ENCODE measurements around the gene ADAMTS17. TPM values are rescaled to one million over a fixed set of nuclear protein-coding genes. Genes with fewer than 3 reads are reported as not detected.

ADAMTS17 gene
- total RNA-seq, 1 experiment from 2014 or later: 3.2 TPM

GRCh38 chr15:100276506-100276905 lies 65.3 kb downstream of the ADAMTS17 start:
- Histone ChIP-seq H2AFZ (no peak overlapping the region), H3K4me1 (replicated peaks; ENCODE audit: insufficient read depth) (no peaks in the 10 kb centered on the region), H3K79me2 (ENCODE audit: low read depth) (no peaks in the 10 kb centered on the region), H3K9me3 (ENCODE audit: insufficient read depth, low read depth) (no peaks in the 10 kb centered on the region), H3K9me2 (ENCODE audit: insufficient read depth) (no peaks in the 10 kb centered on the region), H3K4me3 (no peak overlapping the region), H3K27me3 (ENCODE audit: insufficient read depth, low read depth) (no peaks in the 10 kb centered on the region), H3K36me3 (ENCODE audit: low read depth) (no peaks in the 10 kb centered on the region), H3K4me2 (no peak overlapping the region), H3K27ac (no peak overlapping the region), H3F3A (ENCODE audit: insufficient read depth, low read depth) (no peaks in the 10 kb centered on the region), H4K20me1 (ENCODE audit: insufficient read depth) (no peaks in the 10 kb centered on the region)
- ChIA-PET POLR2A (ENCODE audit: unreplicated experiment) (no interaction called here), CTCF (no interaction called here)
- no TSS peak for BruUV-seq (replicated peaks)
- TF ChIP-seq CTCF (conservative IDR thresholded peaks at IDR 0.05): no peak
- no peak for TF ChIP-seq EZH2 (IDR thresholded peaks at IDR 0.05; ENCODE audit: low read depth)
- intact Hi-C loops (cut with micrococcal nuclease; ENCODE audit: unreplicated experiment): no loop called here
- DNase-seq: no peak

GRCh38 chr15:100275641-100276040 lies 66.1 kb downstream of the ADAMTS17 start:
- TF ChIP-seq CTCF (conservative IDR thresholded peaks at IDR 0.05) (no peak), EZH2 (IDR thresholded peaks at IDR 0.05; ENCODE audit: low read depth) (no peak)

GRCh38 chr15:100269831-100270230 lies 71.9 kb downstream of the ADAMTS17 start:
- no peaks in the 10 kb centered on the region for H3F3A ChIP-seq (ENCODE audit: insufficient read depth, low read depth)
- no peaks in the 10 kb centered on the region for H3K79me2 ChIP-seq (ENCODE audit: low read depth)
- BruUV-seq (replicated peaks): no TSS peak
- H3K27me3 ChIP-seq (ENCODE audit: insufficient read depth, low read depth): no peaks in the 10 kb centered on the region
- H3K27ac ChIP-seq: no peak overlapping the region
- H2AFZ ChIP-seq: no peak overlapping the region
- POLR2A ChIA-PET (ENCODE audit: unreplicated experiment): no interaction called here
- no peaks in the 10 kb centered on the region for H3K4me1 ChIP-seq (replicated peaks; ENCODE audit: insufficient read depth)
- H4K20me1 ChIP-seq (ENCODE audit: insufficient read depth): no peaks in the 10 kb centered on the region
- no peak overlapping the region for H3K4me2 ChIP-seq
- DNase-seq: no peak
- no peaks in the 10 kb centered on the region for H3K36me3 ChIP-seq (ENCODE audit: low read depth)
- no peaks in the 10 kb centered on the region for H3K9me2 ChIP-seq (ENCODE audit: insufficient read depth)
- intact Hi-C loops (cut with micrococcal nuclease; ENCODE audit: unreplicated experiment): no loop called here
- no peak overlapping the region for H3K4me3 ChIP-seq
- CTCF ChIA-PET: no interaction called here
- no peaks in the 10 kb centered on the region for H3K9me3 ChIP-seq (ENCODE audit: insufficient read depth, low read depth)
- TF ChIP-seq CTCF (conservative IDR thresholded peaks at IDR 0.05): no peak
- no peak for TF ChIP-seq EZH2 (IDR thresholded peaks at IDR 0.05; ENCODE audit: low read depth)

More at GRCh38 chr15:100275641-100276040, 66.1 kb downstream of the ADAMTS17 start:
- no peaks in the 10 kb centered on the region for H3K9me2 ChIP-seq (ENCODE audit: insufficient read depth)
- ChIA-PET POLR2A (ENCODE audit: unreplicated experiment) (no interaction called here), CTCF (no interaction called here)
- intact Hi-C loops (cut with micrococcal nuclease; ENCODE audit: unreplicated experiment): no loop called here
- no peaks in the 10 kb centered on the region for H3K9me3 ChIP-seq (ENCODE audit: insufficient read depth, low read depth)
- H2AFZ ChIP-seq: no peak overlapping the region
- no peaks in the 10 kb centered on the region for H4K20me1 ChIP-seq (ENCODE audit: insufficient read depth)
- H3K4me3 ChIP-seq: no peak overlapping the region
- no peaks in the 10 kb centered on the region for H3F3A ChIP-seq (ENCODE audit: insufficient read depth, low read depth)
- no peaks in the 10 kb centered on the region for H3K4me1 ChIP-seq (replicated peaks; ENCODE audit: insufficient read depth)
- no peak overlapping the region for H3K27ac ChIP-seq
- no peaks in the 10 kb centered on the region for H3K79me2 ChIP-seq (ENCODE audit: low read depth)
- BruUV-seq (replicated peaks): no TSS peak
- no peak overlapping the region for H3K4me2 ChIP-seq
- H3K27me3 ChIP-seq (ENCODE audit: insufficient read depth, low read depth): no peaks in the 10 kb centered on the region
- no peaks in the 10 kb centered on the region for H3K36me3 ChIP-seq (ENCODE audit: low read depth)
- DNase-seq: no peak
